ENCODE measurements around the gene OR1D5.

The OR1D5 gene

DNA sequence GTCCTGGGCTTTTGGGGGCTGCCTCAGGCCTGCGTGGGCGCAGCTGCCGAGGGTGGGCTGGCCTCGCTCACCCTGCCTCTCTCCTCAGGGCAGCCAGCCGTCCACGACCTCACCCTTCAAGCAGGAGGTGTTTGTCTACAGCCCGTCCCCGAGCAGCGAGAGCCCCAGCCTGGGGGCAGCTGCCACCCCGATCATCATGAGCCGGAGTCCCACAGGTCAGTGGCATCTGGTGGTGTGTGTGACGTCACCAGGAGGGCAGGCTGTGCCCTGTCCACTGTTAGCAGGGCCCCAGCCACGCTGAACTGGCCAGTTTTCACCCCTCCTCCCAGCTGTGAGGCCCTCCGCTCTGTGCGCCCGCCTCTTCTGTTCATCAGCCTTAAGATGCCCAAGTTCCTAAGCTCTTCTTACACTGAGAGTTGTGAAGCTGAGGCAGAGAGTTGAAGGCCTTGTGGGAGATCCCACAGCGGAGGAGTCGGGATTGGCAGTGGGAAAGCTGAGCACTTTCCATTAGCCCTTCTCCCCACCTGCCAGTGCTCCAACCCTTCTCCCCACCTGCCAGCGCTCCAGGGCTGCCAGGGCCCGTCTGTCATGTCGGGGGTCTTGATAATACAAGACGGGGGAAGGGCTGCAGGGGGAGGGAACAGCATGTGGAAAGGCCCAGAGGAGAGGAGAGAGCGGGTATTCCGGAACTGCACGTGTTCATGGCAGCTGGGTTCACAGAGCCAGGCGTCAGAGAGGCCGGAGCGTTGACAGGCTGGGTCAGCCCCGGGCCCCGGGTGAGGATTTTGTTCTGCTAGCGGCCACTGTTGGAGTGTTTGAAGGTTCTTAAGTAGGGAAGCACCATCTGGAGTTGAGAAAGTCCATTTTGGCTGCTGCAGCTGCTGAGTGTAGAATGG is 36.3 kb downstream of the OR1D5 start:
- Histone ChIP-seq H3F3A (ENCODE audit: insufficient read depth) (no peaks in the 10 kb centered on the region), H4K20me1 (ENCODE audit: low read depth, low read length) (no peaks in the 10 kb centered on the region), H3K27me3 (ENCODE audit: low read length) (no peaks in the 10 kb centered on the region), H3K27ac (ENCODE audit: low read depth, low read length) (no peak overlapping the region), H2AFZ (ENCODE audit: low read depth, low read length, severe bottlenecking) (no peak overlapping the region), H3K9me2 (replicated peaks; ENCODE audit: insufficient read depth, low read length) (no peaks in the 10 kb centered on the region), H3K4me3 (ENCODE audit: insufficient read depth, low read length, poor library complexity, severe bottlenecking) (no peak overlapping the region), H3K9ac (ENCODE audit: low read length) (no peak overlapping the region), H3K36me3 (ENCODE audit: low read length) (no peaks in the 10 kb centered on the region), H3K79me2 (ENCODE audit: insufficient read depth, low read length) (no peaks in the 10 kb centered on the region), H3K9me3 (ENCODE audit: insufficient read depth, low read length) (no peaks in the 10 kb centered on the region), H3K4me2 (ENCODE audit: low read depth, low read length, poor library complexity, severe bottlenecking) (no peak overlapping the region)
- no peak for TF ChIP-seq EZH2phosphoT487 (conservative IDR thresholded peaks at IDR 0.05; ENCODE audit: low read length)
- TF ChIP-seq, protein P1, sequence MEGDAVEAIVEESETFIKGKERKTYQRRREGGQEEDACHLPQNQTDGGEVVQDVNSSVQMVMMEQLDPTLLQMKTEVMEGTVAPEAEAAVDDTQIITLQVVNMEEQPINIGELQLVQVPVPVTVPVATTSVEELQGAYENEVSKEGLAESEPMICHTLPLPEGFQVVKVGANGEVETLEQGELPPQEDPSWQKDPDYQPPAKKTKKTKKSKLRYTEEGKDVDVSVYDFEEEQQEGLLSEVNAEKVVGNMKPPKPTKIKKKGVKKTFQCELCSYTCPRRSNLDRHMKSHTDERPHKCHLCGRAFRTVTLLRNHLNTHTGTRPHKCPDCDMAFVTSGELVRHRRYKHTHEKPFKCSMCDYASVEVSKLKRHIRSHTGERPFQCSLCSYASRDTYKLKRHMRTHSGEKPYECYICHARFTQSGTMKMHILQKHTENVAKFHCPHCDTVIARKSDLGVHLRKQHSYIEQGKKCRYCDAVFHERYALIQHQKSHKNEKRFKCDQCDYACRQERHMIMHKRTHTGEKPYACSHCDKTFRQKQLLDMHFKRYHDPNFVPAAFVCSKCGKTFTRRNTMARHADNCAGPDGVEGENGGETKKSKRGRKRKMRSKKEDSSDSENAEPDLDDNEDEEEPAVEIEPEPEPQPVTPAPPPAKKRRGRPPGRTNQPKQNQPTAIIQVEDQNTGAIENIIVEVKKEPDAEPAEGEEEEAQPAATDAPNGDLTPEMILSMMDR (IDR thresholded peaks at IDR 0.05; ENCODE audit: insufficient read depth, low read length, poor library complexity, severe bottlenecking), result no peak

DNA sequence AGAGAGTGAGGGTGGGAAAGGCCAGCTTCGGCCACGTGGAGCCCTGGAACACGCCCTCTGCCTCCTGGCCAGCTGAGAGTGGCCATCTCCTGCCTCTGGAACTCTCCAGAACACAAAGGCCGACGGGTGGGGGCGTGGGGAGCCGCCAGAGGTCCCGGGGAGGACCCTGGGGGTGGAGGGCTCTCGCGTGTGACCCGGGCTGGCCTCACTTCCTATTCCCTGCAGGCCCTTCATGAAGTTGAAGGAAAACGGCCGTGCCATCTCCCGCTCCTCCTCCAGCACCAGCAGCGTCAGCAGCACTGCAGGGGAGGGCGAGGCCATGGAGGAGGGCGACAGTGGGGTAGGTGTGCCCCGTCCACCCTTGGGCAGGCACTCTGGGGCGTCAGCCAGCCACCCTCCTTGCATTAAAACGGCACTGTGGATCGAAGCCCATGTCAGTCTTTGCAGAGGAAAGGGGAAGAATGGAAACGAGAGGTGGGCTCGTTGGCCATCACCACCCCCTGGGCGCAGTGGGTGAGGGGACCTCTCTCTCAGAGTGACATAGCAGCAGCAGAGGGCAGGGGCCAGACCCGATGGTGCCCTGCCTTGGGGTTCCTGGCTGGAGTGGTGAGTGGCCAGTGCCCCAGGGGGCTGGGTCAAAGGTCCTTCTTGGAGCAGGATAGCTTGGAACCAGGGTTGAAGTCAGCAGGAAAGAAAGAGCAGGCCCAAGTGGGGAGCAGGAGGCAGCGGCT is 37.1 kb downstream of the OR1D5 start:
- Histone ChIP-seq H3K27ac (ENCODE audit: low read depth, low read length) (no peak overlapping the region), H3K4me3 (ENCODE audit: insufficient read depth, low read length, poor library complexity, severe bottlenecking) (no peak overlapping the region), H3K36me3 (ENCODE audit: low read length) (no peaks in the 10 kb centered on the region), H3K9me2 (replicated peaks; ENCODE audit: insufficient read depth, low read length) (no peaks in the 10 kb centered on the region), H3K79me2 (ENCODE audit: insufficient read depth, low read length) (no peaks in the 10 kb centered on the region), H3F3A (ENCODE audit: insufficient read depth) (no peaks in the 10 kb centered on the region), H3K27me3 (ENCODE audit: low read length) (no peaks in the 10 kb centered on the region), H3K9ac (ENCODE audit: low read length) (no peak overlapping the region), H3K4me2 (ENCODE audit: low read depth, low read length, poor library complexity, severe bottlenecking) (no peak overlapping the region), H2AFZ (ENCODE audit: low read depth, low read length, severe bottlenecking) (no peak overlapping the region), H4K20me1 (ENCODE audit: low read depth, low read length) (no peaks in the 10 kb centered on the region), H3K9me3 (ENCODE audit: insufficient read depth, low read length) (no peaks in the 10 kb centered on the region)
- TF ChIP-seq EZH2phosphoT487 (conservative IDR thresholded peaks at IDR 0.05; ENCODE audit: low read length), result no peak
- TF ChIP-seq, protein P1 (IDR thresholded peaks at IDR 0.05; ENCODE audit: insufficient read depth, low read length, poor library complexity, severe bottlenecking), result no peak

GRCh38 chr17:3025421-3026124 is 37.8 kb downstream of the OR1D5 start:
- Histone ChIP-seq H3K9ac (ENCODE audit: low read length) (no peak overlapping the region), H3K4me2 (ENCODE audit: low read depth, low read length, poor library complexity, severe bottlenecking) (no peak overlapping the region), H3K36me3 (ENCODE audit: low read length) (no peaks in the 10 kb centered on the region), H3F3A (ENCODE audit: insufficient read depth) (no peaks in the 10 kb centered on the region), H3K9me2 (replicated peaks; ENCODE audit: insufficient read depth, low read length) (no peaks in the 10 kb centered on the region), H3K4me3 (ENCODE audit: insufficient read depth, low read length, poor library complexity, severe bottlenecking) (no peak overlapping the region), H3K9me3 (ENCODE audit: insufficient read depth, low read length) (no peaks in the 10 kb centered on the region), H3K79me2 (ENCODE audit: insufficient read depth, low read length) (no peaks in the 10 kb centered on the region), H3K27me3 (ENCODE audit: low read length) (no peaks in the 10 kb centered on the region), H3K27ac (ENCODE audit: low read depth, low read length) (no peak overlapping the region), H2AFZ (ENCODE audit: low read depth, low read length, severe bottlenecking) (no peak overlapping the region), H4K20me1 (ENCODE audit: low read depth, low read length) (no peaks in the 10 kb centered on the region)
- TF ChIP-seq, protein P1 (IDR thresholded peaks at IDR 0.05; ENCODE audit: insufficient read depth, low read length, poor library complexity, severe bottlenecking), result no peak
- TF ChIP-seq EZH2phosphoT487 (conservative IDR thresholded peaks at IDR 0.05; ENCODE audit: low read length), result no peak

Data from SU-DHL-6 (cell line).